Caki2 (cell line): ENCODE measurements around the gene ATF7IP2. TPM values are rescaled to one million over a fixed set of nuclear protein-coding genes. Genes with fewer than 3 reads are reported as not detected.
A peak's percentile ranks its signal among the peaks of the same experiment; 100 is the strongest.
"Not testable (repeated sequence)": the region's sequence is repeated elsewhere in the genome, so short reads cannot be mapped to it uniquely, and the experiment has no call there.

Experiments used
- DNase-seq: peaks from one replicate; pipeline ENCODE4 v3.0.0-alpha.2; 2015; ENCODE audit warnings: low read depth
- in situ Hi-C: cut with HindIII; loops from 2 replicates; pipeline ENCODE4 v1.10.0; 2016; ENCODE audit warnings: low sequenced_read_pairs, low pct_unique_long_range_greater_than_20kb, mixed read lengths
- total RNA-seq: library from RNA; depleted of rRNA; stranded (reverse); fragments of >200 nt; shearing (Covaris generic); gene quantifications from 2 replicates; pipeline ENCODE4 v1.2.3, GENCODE V29; 2014; ENCODE audit warnings: low replicate concordance

The ATF7IP2 gene
- total RNA-seq, 1 experiment from 2014 or later: 12.9 TPM

DNA sequence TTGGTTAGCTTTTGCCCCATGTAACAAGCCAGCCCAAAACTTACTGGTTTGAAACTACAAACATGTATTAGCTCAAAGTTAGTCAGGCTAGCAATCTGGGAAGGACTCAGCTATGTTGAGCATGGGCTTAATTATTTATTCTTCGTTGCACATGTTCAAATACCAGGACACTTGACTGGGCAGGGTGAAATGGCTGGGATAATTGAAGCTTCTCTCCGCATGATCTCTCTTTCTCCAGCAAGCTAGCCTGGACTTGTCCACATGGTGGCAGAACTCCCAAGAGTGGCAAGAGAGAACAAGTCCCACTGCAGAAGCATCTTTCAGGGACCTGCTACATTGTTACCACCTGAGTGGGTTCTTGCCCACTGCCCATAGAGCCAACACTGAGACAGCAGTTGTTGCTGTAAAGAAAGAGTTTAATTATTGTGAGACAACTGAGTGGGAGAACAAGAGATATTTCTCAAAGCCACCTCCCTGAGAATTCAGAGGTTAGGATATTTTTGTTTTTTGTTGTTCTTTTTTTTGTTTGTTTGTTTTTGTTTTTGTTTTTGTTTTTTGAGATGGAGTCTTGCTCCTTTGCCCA lies 16.8 kb upstream of the ATF7IP2 start:
- peak; percentile 65 for DNase-seq
- in situ Hi-C loops: no loop called here

DNA sequence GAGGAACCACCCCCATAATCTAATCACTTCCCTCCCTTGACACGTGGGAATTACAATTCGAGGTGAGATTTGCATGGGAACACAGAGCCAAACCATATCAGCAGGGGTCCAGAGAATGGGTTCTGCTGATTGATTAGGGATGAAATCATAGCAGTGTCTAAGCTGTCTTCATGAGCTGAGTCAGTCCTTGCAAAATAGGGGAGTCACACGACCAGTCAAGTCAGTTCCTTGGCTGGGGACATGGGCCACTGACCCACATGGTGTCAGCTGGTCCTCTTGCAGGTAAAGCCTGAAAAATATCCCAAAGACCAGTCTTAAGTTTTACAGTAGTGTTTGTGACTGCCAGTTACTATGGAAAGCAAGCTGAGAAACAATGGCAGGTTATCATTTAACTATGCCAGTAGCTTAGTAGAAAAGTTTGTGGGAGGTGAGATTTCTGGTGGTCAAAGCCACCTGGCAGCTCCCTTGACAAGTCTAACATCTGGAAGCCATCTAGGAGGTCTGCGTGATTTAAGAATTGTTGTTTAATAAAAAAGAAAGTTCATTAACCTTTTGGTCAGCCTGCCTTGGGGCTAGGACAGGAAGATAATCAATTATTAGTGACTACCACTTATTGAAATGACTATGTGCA lies 15.7 kb upstream of the ATF7IP2 start:
- in situ Hi-C loops: no loop called here
- DNase-seq: peak; percentile 2

DNA sequence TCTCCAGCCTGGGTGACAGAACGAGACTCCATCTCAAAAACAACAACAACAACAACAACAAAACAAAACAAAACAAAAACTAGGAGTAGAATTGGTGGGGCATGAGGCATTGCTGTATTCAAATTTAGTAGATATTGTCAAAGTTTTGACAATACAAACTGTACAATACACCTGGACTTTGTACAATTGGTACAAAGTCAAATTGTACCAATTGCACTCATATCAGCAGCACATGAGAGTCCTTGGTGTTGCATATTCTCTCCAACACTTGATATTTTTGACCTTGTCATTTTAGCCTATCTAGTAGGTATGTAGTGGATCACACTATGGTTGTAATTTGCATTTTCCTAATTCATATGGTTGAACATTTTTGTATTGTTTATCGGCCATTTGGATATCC lies 14.3 kb upstream of the ATF7IP2 start:
- no peak for DNase-seq
- in situ Hi-C loops: no loop called here

DNA sequence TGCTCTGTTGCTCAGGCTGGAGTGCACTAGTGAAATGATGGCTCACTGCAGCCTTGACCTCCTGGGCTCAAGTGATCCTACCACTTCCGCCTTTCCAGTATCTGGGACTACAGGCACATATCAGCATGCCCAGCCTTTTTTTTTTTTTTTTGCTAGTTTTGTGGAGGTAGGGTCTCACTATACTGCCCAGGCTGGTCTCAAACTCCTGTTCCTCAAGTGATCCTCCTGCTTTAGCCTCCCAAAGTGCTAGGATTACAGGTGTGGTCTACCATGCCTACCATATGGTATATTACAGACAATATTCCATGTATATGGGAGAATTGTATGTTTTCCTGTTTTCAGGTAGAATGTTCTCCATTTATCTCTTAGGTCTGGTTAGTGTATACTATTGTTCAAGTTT lies 12.3 kb upstream of the ATF7IP2 start:
- DNase-seq: no peak
- in situ Hi-C loops: no loop called here

DNA sequence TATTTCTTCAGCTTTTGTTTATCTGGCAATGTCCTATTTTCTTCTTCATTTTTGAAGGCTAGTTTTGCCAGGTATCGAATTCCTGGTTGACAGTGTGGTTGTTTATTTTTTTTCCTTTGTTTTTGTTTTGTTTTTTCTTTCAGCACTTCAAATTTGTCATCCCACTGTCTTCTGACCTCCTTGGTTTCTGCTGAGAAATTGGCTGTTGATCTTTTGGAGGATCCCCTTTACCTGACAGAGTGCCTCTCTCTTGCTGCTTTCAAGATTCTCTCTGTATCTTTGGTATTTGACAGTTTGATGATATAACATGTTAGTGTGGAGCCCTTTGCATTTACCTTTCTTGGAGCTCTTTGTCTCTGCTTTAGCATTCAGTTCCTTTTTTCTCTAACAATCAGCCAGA lies 9.6 kb upstream of the ATF7IP2 start:
- in situ Hi-C loops: no loop called here

DNA sequence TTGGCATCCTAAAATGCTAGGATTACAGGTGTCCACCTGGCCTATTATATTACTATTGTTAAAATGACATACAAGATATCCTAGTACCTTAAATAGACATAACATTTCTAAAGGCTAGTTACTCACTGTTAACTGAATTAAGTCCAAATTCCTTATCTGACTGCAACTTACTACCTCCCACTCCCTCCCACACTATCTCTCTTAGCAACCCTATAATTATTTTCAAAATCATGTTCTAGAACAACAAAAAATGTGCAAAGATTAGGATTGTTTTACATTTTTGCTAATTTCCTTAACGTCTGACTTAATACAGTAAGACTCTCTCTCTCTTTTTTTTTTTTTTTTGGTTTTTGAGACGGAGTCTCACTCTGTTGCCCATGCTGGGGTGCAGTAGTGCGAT lies 2.2 kb upstream of the ATF7IP2 start:
- in situ Hi-C loops: no loop called here
- no peak for DNase-seq

More for the DNA sequence above, 9.6 kb upstream of the ATF7IP2 start:
- no peak for DNase-seq

DNA sequence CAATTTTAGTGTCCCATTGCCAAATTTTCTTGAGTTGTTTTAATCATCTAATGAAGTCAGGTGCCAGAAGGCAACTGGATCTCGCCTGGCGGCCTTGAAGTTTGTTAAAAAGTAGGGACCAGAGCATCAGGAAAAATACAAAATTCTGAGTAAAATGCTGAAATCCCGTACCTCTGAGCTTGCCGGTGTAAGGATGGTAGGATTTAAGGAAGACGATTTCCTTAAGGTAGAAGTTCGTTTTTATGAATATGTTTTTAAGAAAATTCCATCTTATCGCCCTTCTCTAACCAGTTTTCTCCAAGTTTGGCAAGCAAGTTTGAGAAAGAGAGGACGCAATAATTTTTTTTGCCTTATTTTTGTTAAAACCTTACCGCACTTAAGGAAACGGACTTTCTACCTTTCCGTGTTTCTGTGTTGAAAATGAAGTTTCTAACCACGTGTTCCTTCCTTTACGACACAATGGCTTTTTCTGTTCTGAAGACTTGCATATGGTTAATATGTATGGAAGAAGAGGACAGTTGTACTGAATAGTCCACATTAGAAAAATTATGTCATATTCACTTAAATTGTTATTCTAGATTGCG lies 748 bp downstream of the ATF7IP2 start:
- in situ Hi-C loops: no loop called here
- DNase-seq: no peak

DNA sequence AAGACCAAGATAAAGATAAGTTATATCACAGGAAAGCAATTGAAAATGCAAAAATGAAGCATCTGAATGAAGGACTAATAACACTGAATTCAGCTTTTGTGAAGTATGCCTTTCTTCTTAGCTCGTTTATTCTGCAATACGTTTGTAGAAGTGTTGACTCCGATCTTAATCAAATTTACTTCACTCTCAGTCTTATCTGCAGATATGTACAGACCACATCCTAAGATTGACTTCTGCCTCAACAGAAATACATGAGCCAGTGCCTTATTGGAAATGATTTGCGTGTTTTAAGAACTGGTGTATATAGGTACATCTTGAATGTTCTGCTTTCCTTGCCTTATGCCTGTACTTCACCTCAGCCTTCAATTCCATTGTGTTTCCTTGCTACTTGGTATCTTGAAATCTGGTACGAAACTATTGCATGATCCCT lies 1.3 kb downstream of the ATF7IP2 start:
- in situ Hi-C loops: no loop called here

DNA sequence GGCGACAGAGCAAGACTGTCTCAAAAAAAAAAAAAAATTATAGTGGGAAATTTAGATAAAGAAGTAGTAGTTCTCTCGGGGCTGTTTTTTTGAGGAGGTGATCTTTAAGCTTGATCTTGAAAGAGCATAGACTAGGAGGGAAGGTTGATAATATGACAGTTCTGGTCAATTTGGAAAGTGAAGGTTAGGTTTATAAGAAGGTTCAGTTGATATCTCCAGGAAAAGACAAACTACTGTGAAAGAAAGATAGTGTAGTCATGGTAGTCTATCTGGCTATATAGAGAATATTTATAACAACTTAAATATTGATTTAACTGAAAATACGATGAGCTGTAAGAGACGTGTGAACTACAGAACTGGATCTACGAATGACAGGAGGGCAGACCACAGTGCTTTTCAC lies 3.1 kb downstream of the ATF7IP2 start:
- no peak for DNase-seq
- in situ Hi-C loops: no loop called here

More for the DNA sequence above, 1.3 kb downstream of the ATF7IP2 start:
- DNase-seq: no peak

DNA sequence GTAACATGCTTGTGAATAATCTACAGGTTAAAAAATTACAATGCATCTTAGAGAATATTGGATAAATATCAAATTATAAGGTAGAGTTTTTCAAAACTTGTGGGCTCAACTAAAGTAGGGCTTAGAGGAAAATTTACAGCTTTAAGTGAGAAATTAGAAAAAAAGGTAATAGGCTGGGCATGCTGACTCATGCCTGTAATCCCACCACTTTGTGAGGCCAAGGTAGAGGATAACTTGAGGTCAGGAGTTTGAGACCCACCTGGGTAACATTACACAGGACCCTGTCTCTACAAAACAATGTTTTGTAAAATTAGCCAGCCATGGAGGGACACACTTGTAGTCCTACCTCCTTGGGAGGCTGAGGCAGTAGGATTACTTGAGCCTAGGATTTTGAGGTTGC lies 4.5 kb downstream of the ATF7IP2 start:
- in situ Hi-C loops: no loop called here
- DNase-seq: no peak

DNA sequence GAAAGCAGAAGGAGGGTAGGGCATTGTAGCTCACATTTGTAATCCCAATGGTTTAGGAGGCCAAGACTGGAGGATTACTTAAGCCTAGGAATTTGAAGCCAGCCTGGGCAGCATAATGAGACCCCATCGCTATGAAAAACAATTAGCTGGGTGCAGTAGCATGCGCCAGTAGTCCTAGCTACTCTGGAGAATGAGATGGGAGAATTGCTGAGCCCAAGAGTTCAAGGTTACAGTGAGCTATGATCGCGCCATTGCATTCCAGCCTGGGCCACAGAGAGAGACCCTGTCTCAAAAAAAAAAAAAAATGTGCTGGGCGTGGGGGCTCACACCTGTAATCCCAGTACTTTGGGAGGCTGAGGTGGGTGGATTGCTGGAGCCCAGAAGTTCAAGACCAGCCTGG lies 5.0 kb downstream of the ATF7IP2 start:
- in situ Hi-C loops: no loop called here
- DNase-seq: no peak

DNA sequence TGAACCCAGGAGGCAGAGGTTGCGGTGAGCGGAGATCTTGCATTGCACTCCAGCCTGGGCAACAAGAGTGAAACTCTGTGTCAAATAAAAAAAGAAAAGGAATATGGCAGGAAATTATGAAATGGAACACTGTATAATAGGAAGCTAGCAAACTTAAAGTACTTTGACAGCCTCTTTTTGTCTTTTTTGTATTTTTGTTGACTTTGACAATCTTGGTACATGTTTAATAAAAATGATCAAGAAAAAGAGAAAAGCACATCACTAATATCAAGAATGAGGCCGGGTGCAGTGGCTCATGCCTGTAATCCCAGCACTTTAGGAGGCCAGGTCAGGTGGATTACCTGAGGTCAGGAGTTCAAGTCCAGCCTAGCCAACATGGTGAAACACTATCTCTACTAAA lies 5.5 kb downstream of the ATF7IP2 start:
- DNase-seq: no peak
- in situ Hi-C loops: no loop called here

DNA sequence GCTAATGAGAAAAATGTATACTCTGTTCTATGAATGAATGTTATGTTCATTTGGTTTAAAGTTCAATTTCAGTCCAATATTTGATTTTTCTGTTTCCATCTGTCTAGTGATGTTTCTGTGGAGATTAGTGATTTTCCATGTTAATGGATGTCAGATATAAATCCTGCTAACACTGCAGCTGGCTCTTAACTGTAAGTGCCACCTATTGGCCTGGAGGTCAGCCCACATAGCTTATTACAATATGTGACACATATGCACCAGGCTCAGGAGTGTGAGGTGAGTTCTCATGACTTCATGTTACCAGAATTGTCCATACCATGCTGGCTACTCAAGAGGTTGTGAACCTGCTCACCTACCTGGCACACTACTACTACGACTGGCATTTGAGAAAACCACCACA lies 17.1 kb downstream of the ATF7IP2 start:
- in situ Hi-C loops: no loop called here
- no peak for DNase-seq

DNA sequence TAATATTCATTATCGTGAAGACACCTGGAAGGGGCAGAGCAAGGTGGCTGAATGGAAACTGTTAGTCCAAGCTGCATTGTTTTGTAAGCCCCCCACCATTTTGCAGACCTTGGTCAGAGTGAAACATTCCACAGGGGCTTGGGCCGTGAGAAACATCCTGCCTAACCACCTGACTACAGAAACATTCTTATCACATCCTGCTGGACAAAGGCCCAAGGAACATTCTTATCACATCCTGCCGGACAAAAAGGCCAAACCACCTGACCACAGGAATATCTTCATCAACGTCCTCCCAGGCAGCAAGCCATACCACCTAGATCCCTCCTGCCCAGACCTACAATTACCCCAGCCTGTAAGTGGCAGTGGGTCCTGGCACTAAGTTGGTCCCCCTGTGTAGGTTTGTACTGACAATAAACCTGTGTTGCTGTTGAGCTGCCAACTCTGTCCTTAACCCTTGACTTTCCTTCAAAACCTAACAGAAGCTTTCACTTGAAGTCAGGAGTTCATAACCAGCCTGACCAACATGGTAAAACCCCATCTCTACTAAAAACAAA lies 19.6 kb downstream of the ATF7IP2 start:
- in situ Hi-C loops: no loop called here
- DNase-seq: no peak

DNA sequence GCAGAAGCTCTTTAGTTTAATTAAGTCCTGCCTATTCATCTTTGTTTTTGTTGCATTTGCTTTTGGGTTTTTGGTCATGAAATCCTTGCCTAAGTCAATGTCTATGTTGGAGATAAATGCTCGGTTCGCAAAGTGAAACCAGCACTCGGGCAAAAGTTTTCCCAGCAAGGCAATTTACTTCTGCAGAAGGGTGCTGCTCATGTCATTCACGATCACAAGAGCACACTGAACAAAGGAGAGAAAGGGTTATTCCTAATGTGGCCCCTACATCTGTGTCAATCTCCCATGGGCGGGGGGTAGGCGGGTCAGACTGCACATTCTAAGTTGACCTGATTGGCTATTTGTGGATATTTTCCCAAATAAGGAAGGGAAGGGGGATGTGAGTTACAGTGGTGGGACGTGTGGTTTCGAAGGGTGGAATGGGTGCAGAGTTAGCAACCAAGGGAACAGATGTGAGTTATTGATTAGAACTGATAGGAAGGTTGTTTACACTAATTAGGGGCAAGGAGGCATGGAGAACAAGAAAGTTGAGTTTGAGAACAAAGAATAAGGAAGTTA lies 23.0 kb downstream of the ATF7IP2 start:
- in situ Hi-C loops: no loop called here
- peak; percentile 21 for DNase-seq

DNA sequence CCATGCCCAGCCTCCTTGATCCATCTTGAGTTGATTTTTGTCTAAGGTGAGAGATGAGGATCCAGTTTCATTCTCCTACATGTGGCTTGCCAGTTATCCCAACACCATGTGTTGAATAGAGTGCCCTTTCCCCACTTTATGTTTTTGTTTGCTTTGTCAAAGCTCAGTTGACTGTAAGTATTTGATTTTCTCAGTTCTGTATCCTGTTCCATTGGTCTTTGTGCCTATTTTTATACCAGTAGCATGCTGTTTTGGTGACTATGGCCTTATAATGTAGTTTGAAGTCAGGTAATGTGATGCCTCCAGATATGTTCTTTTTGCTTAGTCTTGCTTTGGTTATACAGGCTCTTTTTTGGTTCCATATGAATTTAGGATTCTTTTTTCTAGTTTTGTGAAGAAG lies 23.9 kb downstream of the ATF7IP2 start:
- DNase-seq, in situ Hi-C loops: not testable (repeated sequence)

DNA sequence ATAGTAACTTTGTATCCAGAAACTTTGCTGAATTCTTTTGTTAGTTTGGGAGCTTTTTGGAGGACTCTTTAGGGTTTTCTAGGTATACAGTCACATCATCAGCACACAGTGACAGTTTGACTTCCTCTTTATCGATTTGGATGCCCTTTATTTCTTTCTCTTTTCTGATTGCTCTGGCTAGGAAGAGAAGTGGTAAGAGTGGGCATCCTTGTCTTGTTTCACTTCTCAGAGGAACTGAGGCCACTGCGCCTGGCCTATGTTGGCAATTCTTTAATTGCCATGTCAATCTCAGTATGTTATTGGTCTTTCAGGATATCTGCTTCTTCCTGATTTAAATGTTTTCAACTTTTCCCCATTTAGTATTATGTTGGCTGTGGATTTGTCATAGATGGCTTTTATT lies 24.6 kb downstream of the ATF7IP2 start:
- no peak for DNase-seq
- in situ Hi-C loops: no loop called here

DNA sequence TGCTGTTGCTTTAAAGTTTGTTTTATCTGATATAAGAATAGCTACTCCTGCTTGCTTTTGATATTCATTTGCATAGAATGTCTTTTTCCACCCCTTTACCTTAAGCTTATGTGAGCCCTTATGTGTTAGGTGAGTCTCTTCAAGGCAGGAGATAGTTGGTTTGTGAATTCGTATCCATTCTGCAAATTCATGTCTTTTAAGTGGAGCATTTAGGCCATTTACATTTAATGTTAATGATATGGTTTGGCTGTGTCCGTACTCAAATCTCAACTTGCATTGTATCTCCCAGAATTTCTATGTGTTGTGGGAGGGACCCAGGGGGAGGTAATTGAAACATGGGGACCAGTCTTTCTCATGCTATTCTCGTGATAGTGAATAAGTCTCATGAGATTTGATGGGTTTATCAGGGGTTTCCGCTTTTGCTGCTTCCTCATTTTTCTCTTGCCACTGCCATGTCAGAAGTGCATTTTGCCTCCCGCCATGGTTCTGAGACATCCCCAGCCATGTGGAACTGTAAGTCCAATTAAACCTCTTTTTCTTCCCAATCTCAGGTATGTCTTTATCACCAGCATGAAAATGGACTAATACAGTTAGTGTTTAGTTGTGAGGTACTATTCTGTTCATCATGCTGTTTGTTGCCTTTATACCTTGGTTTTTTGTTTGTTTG lies 27.2 kb downstream of the ATF7IP2 start:
- in situ Hi-C loops: no loop called here

DNA sequence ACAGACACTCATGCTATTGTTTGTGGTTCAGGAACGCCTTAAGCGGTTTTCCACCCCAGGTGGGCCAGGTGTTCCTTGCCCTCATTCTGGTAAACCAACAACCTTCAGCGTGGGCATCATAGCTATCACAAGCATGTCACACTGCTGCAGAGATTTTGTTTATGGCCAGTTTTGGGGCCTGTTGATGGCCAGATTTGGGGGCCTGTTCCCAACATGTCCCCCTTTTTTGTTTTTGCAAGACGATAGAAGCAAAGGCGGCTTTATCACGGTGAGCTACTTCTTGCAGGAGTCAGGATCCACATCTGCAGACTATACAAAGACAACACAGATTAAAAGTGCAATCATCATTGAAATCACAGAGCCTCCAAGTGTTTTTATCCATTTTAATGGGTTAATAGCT lies 32.3 kb downstream of the ATF7IP2 start:
- peak; percentile 7 for DNase-seq
- in situ Hi-C loops: not testable (repeated sequence)

More for the DNA sequence above, 27.2 kb downstream of the ATF7IP2 start:
- no peak for DNase-seq
